Forelimb muscle (tissue), 1 donor: ENCODE data around the gene MTURN. TPM values are rescaled to one million over a fixed set of nuclear protein-coding genes. Genes with fewer than 3 reads are reported as not detected.

Experiments used
- DNase-seq: peaks from one replicate; pipeline ENCODE4 v3.0.0-alpha.2; 2013; ENCODE audit warnings: low read depth
- polyA plus RNA-seq: library from polyadenylated mRNA; unstranded; fragments of 120-200 nt; gene quantifications from one replicate; pipeline ENCODE4 v1.2.1, GENCODE V29; 2013; ENCODE audit not compliant: insufficient read length

MTURN gene
- polyA plus RNA-seq, 1 donor, result 80.0 TPM

DNA sequence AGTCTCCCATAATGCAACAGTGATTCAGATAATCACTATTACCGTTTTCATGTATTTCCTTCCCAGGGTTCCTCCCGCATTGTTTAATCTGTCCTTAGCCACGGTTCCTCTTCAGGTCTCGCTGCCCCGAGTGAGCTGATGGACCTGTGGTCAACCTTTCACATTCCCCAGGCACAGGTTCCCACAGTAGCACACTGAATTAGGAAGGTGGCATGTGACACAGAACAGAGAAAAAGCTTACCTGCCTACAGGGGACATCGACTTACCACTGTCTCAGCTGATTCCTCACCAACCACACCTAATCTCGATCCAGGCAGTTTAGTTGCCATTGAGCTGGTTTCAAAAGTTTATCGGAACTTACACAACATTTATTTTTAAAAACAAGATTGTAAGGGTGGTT lies 72.2 kb downstream of the MTURN start:
- DNase-seq, result no peak

- no peak for DNase-seq
Observed at GRCh38 chr7:30207376-30207775, 72.6 kb downstream of the MTURN start.

DNA sequence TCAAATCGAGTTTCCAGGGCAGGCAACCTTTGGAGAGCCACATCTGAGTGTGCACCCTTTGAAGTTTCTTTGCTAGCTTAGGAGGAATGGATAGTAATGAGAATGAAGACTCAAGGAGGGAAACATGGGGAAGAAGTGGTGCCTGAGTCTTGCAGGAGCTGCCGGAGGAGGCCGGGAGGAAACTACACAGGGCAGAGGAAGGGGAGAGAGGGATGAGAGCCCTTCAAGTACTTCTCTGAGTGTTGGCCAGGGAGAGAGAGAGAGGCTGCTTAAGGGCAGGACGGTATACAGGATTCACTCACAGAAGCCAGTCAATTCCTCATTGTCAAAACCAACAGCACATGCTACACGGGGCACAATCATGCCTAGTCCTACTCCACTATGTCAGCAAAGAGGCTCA lies 75.2 kb downstream of the MTURN start:
- DNase-seq, result no peak

Other genes starting within 250 kb of the MTURN start
- 32.3 TPM for gene SCRN1, start 145.2 kb upstream of the MTURN start, polyA plus RNA-seq
- 22.1 TPM for gene FKBP14, start 108.3 kb upstream of the MTURN start, polyA plus RNA-seq
- gene PLEKHA8, start 106.6 kb upstream of the MTURN start, polyA plus RNA-seq, result 11.2 TPM
- 11.7 TPM for gene ZNRF2, start 149.6 kb downstream of the MTURN start, polyA plus RNA-seq